GM23338 (cell line): ENCODE measurements around the gene ELMO2. TPM values are rescaled to one million over a fixed set of nuclear protein-coding genes. Genes with fewer than 3 reads are reported as not detected.

Source experiments
- ATAC-seq: fragments of 200-7000 bp; cut with Tn5 transposase; 3 replicates; pipeline ENCODE4 v1.9.1; 2020
- DNase-seq: peaks from one replicate; pipeline ENCODE4 v3.0.0-alpha.2; 2015; ENCODE audit warnings: low spot score
- H2AFZ ChIP-seq: fragments of 200-600 bp; sonication (generic); 2 replicates; pipeline ENCODE4 v1.8.0; 2016; ENCODE audit warnings: antibody characterized with exemption, mild to moderate bottlenecking, moderate library complexity
- H3F3A ChIP-seq: fragments of 200-600 bp; sonication (generic); replicated peaks from 2 replicates; pipeline ENCODE4 v1.8.0; 2017; ENCODE audit warnings: antibody characterized with exemption, mixed run types, low read depth
- H3K27ac ChIP-seq: fragments of 200-600 bp; sonication (generic); 2 replicates; pipeline ENCODE4 v1.6.1; 2016; ENCODE audit warnings: low read depth
- H3K27me3 ChIP-seq: fragments of 200-600 bp; sonication (generic); 2 replicates; pipeline ENCODE4 v1.8.0; 2016; ENCODE audit warnings: mild to moderate bottlenecking, mixed run types, moderate library complexity; ENCODE audit not compliant: insufficient read depth
- H3K36me3 ChIP-seq: fragments of 200-600 bp; sonication (generic); 2 replicates; pipeline ENCODE4 v1.8.0; 2016; ENCODE audit warnings: mild to moderate bottlenecking; ENCODE audit not compliant: insufficient read depth
- H3K4me1 ChIP-seq: fragments of 200-600 bp; sonication (generic); 2 replicates; pipeline ENCODE4 v1.8.0; 2016; ENCODE audit warnings: mild to moderate bottlenecking, moderate library complexity; ENCODE audit not compliant: insufficient read depth
- H3K4me2 ChIP-seq: fragments of 200-600 bp; sonication (generic); 2 replicates; pipeline ENCODE4 v1.7.1; 2017; ENCODE audit warnings: mixed run types
- H3K4me3 ChIP-seq: fragments of 200-600 bp; sonication (generic); 2 replicates; pipeline ENCODE4 v1.6.1; 2016; ENCODE audit warnings: mixed run types
- H3K79me2 ChIP-seq: fragments of 200-600 bp; sonication (generic); replicated peaks from 2 replicates; pipeline ENCODE4 v1.8.0; 2017; ENCODE audit warnings: mild to moderate bottlenecking; ENCODE audit not compliant: insufficient read depth
- H3K9me2 ChIP-seq: fragments of 200-600 bp; sonication (generic); 2 replicates; pipeline ENCODE4 v1.8.0; 2017; ENCODE audit not compliant: insufficient read depth
- H4K20me1 ChIP-seq: fragments of 200-600 bp; sonication (generic); replicated peaks from 2 replicates; pipeline ENCODE4 v1.8.0; 2017; ENCODE audit warnings: mild to moderate bottlenecking; ENCODE audit not compliant: insufficient read depth
- H3K27ac Mint-ChIP-seq: 2 replicates; pipeline ENCODE4 v1.8.0; 2020; ENCODE audit warnings: inconsistent platforms, mild to moderate bottlenecking, moderate library complexity, mixed read lengths
- H3K27me3 Mint-ChIP-seq: 3 replicates; pipeline ENCODE4 v1.8.0; 2022; ENCODE audit warnings: low read depth, mild to moderate bottlenecking, moderate library complexity, mixed read lengths, inconsistent platforms; ENCODE audit not compliant: insufficient read depth, poor library complexity
- H3K36me3 Mint-ChIP-seq: 3 replicates; pipeline ENCODE4 v1.8.0; 2021; ENCODE audit warnings: low read depth, mild to moderate bottlenecking, inconsistent platforms, moderate library complexity, mixed read lengths
- H3K4me1 Mint-ChIP-seq: 3 replicates; pipeline ENCODE4 v1.8.0; 2020; ENCODE audit warnings: mild to moderate bottlenecking, inconsistent platforms, mixed read lengths
- H3K4me3 Mint-ChIP-seq: 3 replicates; pipeline ENCODE4 v1.8.0; 2021; ENCODE audit warnings: moderate library complexity, mild to moderate bottlenecking, inconsistent platforms, mixed read lengths
- H3K9me3 Mint-ChIP-seq: 3 replicates; pipeline ENCODE4 v1.8.0; 2020; ENCODE audit warnings: moderate library complexity, mild to moderate bottlenecking, inconsistent platforms, mixed read lengths
- CREB1 ChIP-seq: fragments of 250-450 bp; sonication (Bioruptor Pico); IDR thresholded peaks from 2 replicates; pipeline ENCODE4 v1.5.0; 2020; ENCODE audit warnings: low read depth, mild to moderate bottlenecking, moderate library complexity
- CTCF ChIP-seq, 2 experiments: fragments of 200-600 bp in 1 of 2; sonication (generic) in 1 of 2; conservative IDR thresholded peaks; 2 replicates each; pipeline versions ENCODE4 v1.5.1 to v1.6.1; 2016 to 2017; ENCODE audit warnings: antibody characterized with exemption in 2 of 2, low read depth in 2 of 2, mild to moderate bottlenecking in 2 of 2, moderate library complexity in 1 of 2
- EZH2 ChIP-seq: fragments of 200-600 bp; sonication (generic); IDR thresholded peaks from one replicate; pipeline ENCODE4 v1.8.0; 2017; ENCODE audit warnings: antibody characterized with exemption, mild to moderate bottlenecking, low read depth; ENCODE audit not compliant: unreplicated experiment
- EZH2phosphoT487 ChIP-seq: fragments of 200-600 bp; sonication (generic); IDR thresholded peaks from one replicate; pipeline ENCODE4 v1.8.1; 2018; ENCODE audit warnings: antibody characterized with exemption; ENCODE audit not compliant: unreplicated experiment
- JUNB ChIP-seq: IDR thresholded peaks from one replicate; pipeline ENCODE4 v1.6.1; 2016; ENCODE audit warnings: antibody characterized with exemption; ENCODE audit not compliant: unreplicated experiment
- STAT1 ChIP-seq: IDR thresholded peaks from one replicate; pipeline ENCODE4 v1.6.1; 2016; ENCODE audit warnings: antibody characterized with exemption; ENCODE audit not compliant: unreplicated experiment
- ZNF114 ChIP-seq: fragments of 250-450 bp; sonication (Bioruptor Pico); IDR thresholded peaks from 2 replicates; pipeline ENCODE4 v1.5.0; 2020; ENCODE audit warnings: mild to moderate bottlenecking, moderate library complexity
- ZNF331 ChIP-seq: fragments of 250-450 bp; sonication (Bioruptor Pico); IDR thresholded peaks from 2 replicates; pipeline ENCODE4 v1.5.0; 2020; ENCODE audit warnings: low read depth, mild to moderate bottlenecking, moderate library complexity
- ZNF462 ChIP-seq: fragments of 250-450 bp; sonication (Bioruptor Pico); IDR thresholded peaks from 2 replicates; pipeline ENCODE4 v1.5.0; 2020; ENCODE audit warnings: mild to moderate bottlenecking, moderate library complexity
- polyA plus RNA-seq: library from polyadenylated mRNA; unstranded; fragments of >200 nt; fragmentation: Nextera tagmentation; extraction: Ambion mirVana; gene quantifications from 2 replicates; pipeline ENCODE4 v1.2.1, GENCODE V29; 2016
- total RNA-seq: library from RNA; depleted of rRNA; stranded (reverse); fragments of >200 nt; shearing (Covaris generic); gene quantifications from 2 replicates; pipeline ENCODE4 v1.2.3, GENCODE V29; 2014

ELMO2 gene
- total and polyA plus RNA-seq, 2 experiments from 2014 or later, result 15.1 to 44.1 TPM

GRCh38 chr20:46330072-46330763 lies 76.2 kb downstream of the ELMO2 start:
- H3F3A ChIP-seq, result no peaks in the 10 kb centered on the region
- H3K36me3 ChIP-seq, result no peaks in the 10 kb centered on the region
- no peak overlapping the region for H3K4me3 Mint-ChIP-seq
- H3K27ac ChIP-seq, result no peak overlapping the region
- H3K27ac Mint-ChIP-seq, result no peak overlapping the region
- no peak overlapping the region for H2AFZ ChIP-seq
- no peaks in the 10 kb centered on the region for H3K36me3 Mint-ChIP-seq
- no peaks in the 10 kb centered on the region for H3K79me2 ChIP-seq
- H4K20me1 ChIP-seq, result no peaks in the 10 kb centered on the region
- no peak for ATAC-seq
- H3K27me3 Mint-ChIP-seq, result peaks cover 10% of the 10 kb centered on the region
- peaks cover 12% of the 10 kb centered on the region; the same call in 1 of the 2 replicates for H3K4me1 ChIP-seq
- no peaks in the 10 kb centered on the region for H3K27me3 ChIP-seq
- no peak for DNase-seq
- H3K4me2 ChIP-seq, result no peak overlapping the region
- H3K4me1 Mint-ChIP-seq, result peaks cover 48% of the 10 kb centered on the region
- H3K9me2 ChIP-seq, result no peaks in the 10 kb centered on the region
- no peak for TF ChIP-seq CTCF (conservative IDR thresholded peaks at IDR 0.05; ENCODE audit: low read depth in 2 of 2)
- no peak for TF ChIP-seq CREB1 (CRISPR knock-in tag)
- no peak for TF ChIP-seq ZNF331 (CRISPR knock-in tag)
- no peak overlapping the region for H3K4me3 ChIP-seq
- no peaks in the 10 kb centered on the region; the same call in 1 of the 3 replicates for H3K9me3 Mint-ChIP-seq

- Histone ChIP-seq H3K36me3 (no peaks in the 10 kb centered on the region), H3K4me3 (no peak overlapping the region), H3F3A (no peaks in the 10 kb centered on the region), H3K9me2 (no peaks in the 10 kb centered on the region), H3K4me1 (peaks cover 6% of the 10 kb centered on the region; the same call in 1 of the 2 replicates), H3K27me3 (no peaks in the 10 kb centered on the region), H4K20me1 (no peaks in the 10 kb centered on the region), H3K79me2 (no peaks in the 10 kb centered on the region), H2AFZ (no peak overlapping the region; the same call in 1 of the 2 replicates), H3K4me2 (peak overlapping the region; percentile 51), H3K27ac (no peak overlapping the region)
- H3K27ac Mint-ChIP-seq, result no peak overlapping the region
- ATAC-seq (peak; percentile 13), DNase-seq (no peak)
- H3K36me3 Mint-ChIP-seq, result no peaks in the 10 kb centered on the region
- H3K9me3 Mint-ChIP-seq, result no peaks in the 10 kb centered on the region; the same call in 1 of the 3 replicates
- H3K4me3 Mint-ChIP-seq, result no peak overlapping the region
- peaks cover 34% of the 10 kb centered on the region for H3K4me1 Mint-ChIP-seq
- peaks cover 8% of the 10 kb centered on the region for H3K27me3 Mint-ChIP-seq
- TF ChIP-seq ZNF114 (CRISPR knock-in tag), result no peak
- no peak for TF ChIP-seq ZNF331 (CRISPR knock-in tag)
- no peak for TF ChIP-seq JUNB
- no peak for TF ChIP-seq CREB1 (CRISPR knock-in tag)
- TF ChIP-seq CTCF (conservative IDR thresholded peaks at IDR 0.05; ENCODE audit: low read depth in 2 of 2), result no peak
- TF ChIP-seq EZH2phosphoT487, result no peak
- TF ChIP-seq EZH2, result no peak
- TF ChIP-seq STAT1, result no peak
- TF ChIP-seq ZNF462 (CRISPR knock-in tag), result no peak
Observed at GRCh38 chr20:46328200-46328882, 78.1 kb downstream of the ELMO2 start.
